ENCODE results near the gene IGHMBP2. TPM values are rescaled to one million over a fixed set of nuclear protein-coding genes. Genes with fewer than 3 reads are reported as not detected.

IGHMBP2 gene
- total RNA-seq, 1 donor = 10.9 TPM

DNA sequence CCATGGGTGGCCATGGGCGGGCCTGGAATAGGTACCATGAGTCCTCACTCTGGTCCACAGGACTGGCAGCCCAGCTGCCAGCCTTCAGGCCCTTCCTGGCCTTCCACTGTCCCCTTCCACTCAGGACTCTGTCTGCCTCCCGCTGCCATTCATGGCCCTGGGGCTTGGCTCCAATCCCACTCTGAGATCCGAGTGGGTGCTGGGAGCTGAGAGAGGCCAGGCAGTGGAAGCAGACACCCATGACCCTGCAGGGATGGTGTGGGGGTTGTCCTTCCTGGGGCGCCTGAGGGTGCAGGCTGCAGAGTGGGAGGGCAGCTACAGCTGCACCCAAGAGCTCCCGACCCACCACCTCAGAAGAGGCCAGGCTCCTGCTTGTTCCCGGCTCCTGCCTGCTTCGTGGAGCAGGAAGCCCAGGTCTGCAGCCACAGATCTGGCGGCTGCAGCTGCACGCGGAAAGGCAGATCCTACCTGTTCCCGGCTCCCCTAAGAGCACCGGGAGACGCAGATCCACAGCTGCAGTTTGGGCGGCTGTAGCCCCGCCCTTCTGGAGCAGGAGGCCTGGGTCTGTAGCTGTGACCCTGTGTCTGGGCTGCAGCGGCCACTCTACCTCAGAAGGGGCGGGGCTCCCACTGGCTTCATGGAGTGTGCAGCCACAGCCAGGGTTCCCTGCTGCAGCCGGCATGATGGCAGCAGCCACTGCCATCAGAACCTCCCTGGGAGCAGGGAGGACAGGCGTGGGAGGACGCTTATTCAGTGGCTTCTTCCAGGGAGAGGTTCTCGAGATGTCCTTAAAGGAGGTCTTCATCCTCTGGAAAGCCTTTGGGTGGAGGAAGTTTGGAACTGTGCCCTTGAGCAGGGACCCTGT is 27.5 kb downstream of the IGHMBP2 start:
- no peaks in the 10 kb centered on the region for H3K27me3 ChIP-seq (ENCODE audit: insufficient read depth, low read length)
- H3K27ac ChIP-seq (ENCODE audit: low read depth, low read length) = no peak overlapping the region

DNA sequence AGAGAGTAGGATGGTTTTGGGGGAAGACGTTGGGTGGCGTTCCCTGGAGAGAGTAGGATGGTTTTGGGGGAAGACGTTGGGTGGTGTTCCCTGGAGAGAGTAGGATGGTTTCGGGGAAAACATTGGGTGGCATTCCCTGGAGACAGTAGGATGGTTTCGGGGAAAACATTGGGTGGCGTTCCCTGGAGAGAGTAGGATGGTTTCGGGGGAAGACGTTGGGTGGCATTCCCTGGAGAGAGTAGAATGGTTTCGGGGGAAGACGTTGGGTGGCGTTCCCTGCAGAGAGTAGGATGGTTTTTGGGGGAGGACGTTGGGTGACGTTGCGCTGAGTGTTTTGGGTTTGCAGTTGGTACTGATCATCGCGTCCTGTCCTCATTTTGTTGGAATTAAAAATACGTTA is 28.2 kb downstream of the IGHMBP2 start:
- Histone ChIP-seq H3K4me3 (ENCODE audit: insufficient read depth, low read length) (no peak overlapping the region), H3K4me2 (ENCODE audit: insufficient read depth, low read length) (no peak overlapping the region), H3K27ac (ENCODE audit: low read depth, low read length) (no peak overlapping the region), H3K4me1 (ENCODE audit: insufficient read depth, low read length) (no peaks in the 10 kb centered on the region), H4K20me1 (ENCODE audit: insufficient read depth, low read length) (no peaks in the 10 kb centered on the region), H3K36me3 (ENCODE audit: insufficient read depth, low read length) (peaks cover 43% of the 10 kb centered on the region), H3K27me3 (ENCODE audit: insufficient read depth, low read length) (no peaks in the 10 kb centered on the region), H2AFZ (ENCODE audit: low read length) (no peak overlapping the region), H3K79me2 (ENCODE audit: insufficient read depth, low read length) (no peaks in the 10 kb centered on the region), H3K9me3 (ENCODE audit: low read depth, low read length) (no peaks in the 10 kb centered on the region)
- TF ChIP-seq, protein P1, sequence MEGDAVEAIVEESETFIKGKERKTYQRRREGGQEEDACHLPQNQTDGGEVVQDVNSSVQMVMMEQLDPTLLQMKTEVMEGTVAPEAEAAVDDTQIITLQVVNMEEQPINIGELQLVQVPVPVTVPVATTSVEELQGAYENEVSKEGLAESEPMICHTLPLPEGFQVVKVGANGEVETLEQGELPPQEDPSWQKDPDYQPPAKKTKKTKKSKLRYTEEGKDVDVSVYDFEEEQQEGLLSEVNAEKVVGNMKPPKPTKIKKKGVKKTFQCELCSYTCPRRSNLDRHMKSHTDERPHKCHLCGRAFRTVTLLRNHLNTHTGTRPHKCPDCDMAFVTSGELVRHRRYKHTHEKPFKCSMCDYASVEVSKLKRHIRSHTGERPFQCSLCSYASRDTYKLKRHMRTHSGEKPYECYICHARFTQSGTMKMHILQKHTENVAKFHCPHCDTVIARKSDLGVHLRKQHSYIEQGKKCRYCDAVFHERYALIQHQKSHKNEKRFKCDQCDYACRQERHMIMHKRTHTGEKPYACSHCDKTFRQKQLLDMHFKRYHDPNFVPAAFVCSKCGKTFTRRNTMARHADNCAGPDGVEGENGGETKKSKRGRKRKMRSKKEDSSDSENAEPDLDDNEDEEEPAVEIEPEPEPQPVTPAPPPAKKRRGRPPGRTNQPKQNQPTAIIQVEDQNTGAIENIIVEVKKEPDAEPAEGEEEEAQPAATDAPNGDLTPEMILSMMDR (IDR thresholded peaks at IDR 0.05; ENCODE audit: extremely low read depth, low read depth, low read length) = no peak
- no peak for DNase-seq (ENCODE audit: insufficient read length, low spot score, missing footprints)

More for the DNA sequence above, 27.5 kb downstream of the IGHMBP2 start:
- Histone ChIP-seq H3K36me3 (ENCODE audit: insufficient read depth, low read length) (peaks cover 40% of the 10 kb centered on the region), H4K20me1 (ENCODE audit: insufficient read depth, low read length) (no peaks in the 10 kb centered on the region), H3K4me2 (ENCODE audit: insufficient read depth, low read length) (no peak overlapping the region), H3K4me3 (ENCODE audit: insufficient read depth, low read length) (no peak overlapping the region), H2AFZ (ENCODE audit: low read length) (no peak overlapping the region), H3K4me1 (ENCODE audit: insufficient read depth, low read length) (no peaks in the 10 kb centered on the region), H3K9me3 (ENCODE audit: low read depth, low read length) (no peaks in the 10 kb centered on the region), H3K79me2 (ENCODE audit: insufficient read depth, low read length) (no peaks in the 10 kb centered on the region)
- no peak for DNase-seq (ENCODE audit: insufficient read length, low spot score, missing footprints)
- TF ChIP-seq, protein P1 (IDR thresholded peaks at IDR 0.05; ENCODE audit: extremely low read depth, low read depth, low read length) = no peak

DNA sequence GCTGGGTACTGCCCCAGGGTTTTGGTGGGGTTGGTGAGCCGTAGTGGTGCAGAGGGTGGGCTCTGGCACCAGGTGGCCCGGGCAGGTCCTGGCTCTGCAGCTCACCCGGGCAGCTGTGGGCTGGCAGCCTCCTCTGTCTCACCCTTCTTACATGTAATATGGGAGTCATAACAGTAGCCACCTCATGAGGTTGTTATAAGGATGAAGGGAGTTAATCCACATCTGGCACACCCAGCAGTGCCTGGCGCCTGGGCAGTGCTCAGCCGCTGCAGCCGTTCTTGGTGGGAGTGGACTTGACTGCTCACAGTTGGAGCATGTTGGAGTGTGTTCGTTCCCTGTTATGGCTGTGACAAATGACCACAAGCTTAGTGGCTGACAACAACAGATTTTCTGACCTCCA is 28.7 kb downstream of the IGHMBP2 start:
- Histone ChIP-seq H3K27me3 (ENCODE audit: insufficient read depth, low read length) (no peaks in the 10 kb centered on the region), H2AFZ (ENCODE audit: low read length) (no peak overlapping the region), H3K4me3 (ENCODE audit: insufficient read depth, low read length) (no peak overlapping the region), H3K4me1 (ENCODE audit: insufficient read depth, low read length) (no peaks in the 10 kb centered on the region), H3K4me2 (ENCODE audit: insufficient read depth, low read length) (no peak overlapping the region), H4K20me1 (ENCODE audit: insufficient read depth, low read length) (no peaks in the 10 kb centered on the region), H3K36me3 (ENCODE audit: insufficient read depth, low read length) (peaks cover 43% of the 10 kb centered on the region), H3K9me3 (ENCODE audit: low read depth, low read length) (no peaks in the 10 kb centered on the region), H3K79me2 (ENCODE audit: insufficient read depth, low read length) (no peaks in the 10 kb centered on the region), H3K27ac (ENCODE audit: low read depth, low read length) (no peak overlapping the region)
- TF ChIP-seq, protein P1 (IDR thresholded peaks at IDR 0.05; ENCODE audit: extremely low read depth, low read depth, low read length) = no peak
- DNase-seq (ENCODE audit: insufficient read length, low spot score, missing footprints) = no peak

DNA sequence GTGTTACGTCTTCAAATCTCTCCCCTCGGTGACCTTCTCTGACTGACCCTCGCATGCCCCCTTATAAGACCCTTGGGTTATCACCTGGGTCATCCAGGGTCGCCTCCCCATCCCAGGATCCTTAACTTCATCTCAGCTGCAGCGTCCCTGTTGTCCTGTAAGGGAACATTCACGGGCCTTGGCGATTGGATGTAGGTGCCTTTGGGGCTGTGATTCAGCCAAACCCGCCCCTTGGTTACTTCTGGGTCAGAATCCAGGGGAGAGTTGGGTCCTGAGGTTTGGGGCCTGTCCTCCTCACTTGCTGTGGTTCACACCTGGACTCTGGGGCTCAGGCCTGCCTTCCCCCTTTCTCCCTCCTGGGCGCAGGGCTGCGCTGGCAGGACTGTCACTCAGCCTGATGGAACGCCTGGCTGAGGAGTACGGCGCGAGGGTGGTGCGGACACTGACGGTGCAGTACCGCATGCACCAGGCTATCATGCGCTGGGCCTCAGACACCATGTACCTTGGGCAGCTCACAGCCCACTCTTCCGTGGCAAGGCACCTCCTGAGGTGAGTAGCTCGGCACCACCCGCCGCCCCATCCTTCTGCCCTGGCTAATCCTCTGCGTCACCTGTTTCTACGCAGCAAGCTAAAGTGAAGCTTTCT is 29.4 kb downstream of the IGHMBP2 start:
- no peaks in the 10 kb centered on the region for H4K20me1 ChIP-seq (ENCODE audit: insufficient read depth, low read length)
- TF ChIP-seq, protein P1 (IDR thresholded peaks at IDR 0.05; ENCODE audit: extremely low read depth, low read depth, low read length) = no peak
- no peaks in the 10 kb centered on the region for H3K27me3 ChIP-seq (ENCODE audit: insufficient read depth, low read length)
- H3K4me2 ChIP-seq (ENCODE audit: insufficient read depth, low read length) = no peak overlapping the region
- H3K79me2 ChIP-seq (ENCODE audit: insufficient read depth, low read length) = no peaks in the 10 kb centered on the region
- no peaks in the 10 kb centered on the region for H3K4me1 ChIP-seq (ENCODE audit: insufficient read depth, low read length)
- no peak for DNase-seq (ENCODE audit: insufficient read length, low spot score, missing footprints)
- H3K36me3 ChIP-seq (ENCODE audit: insufficient read depth, low read length) = peaks cover 47% of the 10 kb centered on the region
- no peak overlapping the region for H3K27ac ChIP-seq (ENCODE audit: low read depth, low read length)
- H3K9me3 ChIP-seq (ENCODE audit: low read depth, low read length) = no peaks in the 10 kb centered on the region
- no peak overlapping the region for H2AFZ ChIP-seq (ENCODE audit: low read length)
- no peak overlapping the region for H3K4me3 ChIP-seq (ENCODE audit: insufficient read depth, low read length)

All from osteoblast (primary cell).